Thyroid gland (tissue), 4 donors: ENCODE measurements around the gene GAS7.

Experiments
- POLR2A ChIP-seq, 2 donors: fragments of 450-650 bp; IDR thresholded peaks; one replicate each; pipeline ENCODE4 v1.6.1; 2017; ENCODE audit warnings: antibody characterized with exemption in 2 of 2, mild to moderate bottlenecking in 2 of 2, moderate library complexity in 1 of 2
- TF ChIP-seq, protein P1 (sequence below), 6 experiments: fragments of 200-600 bp in 3 of 6; fragments of 450-650 bp in 3 of 6; sonication (generic) in 3 of 6; IDR thresholded peaks; one replicate each; pipeline ENCODE4 v1.5.1; 2016 to 2019; ENCODE audit warnings: antibody characterized with exemption in 6 of 6, mild to moderate bottlenecking in 2 of 6, inconsistent platforms in 1 of 6, moderate library complexity in 1 of 6

DNA sequence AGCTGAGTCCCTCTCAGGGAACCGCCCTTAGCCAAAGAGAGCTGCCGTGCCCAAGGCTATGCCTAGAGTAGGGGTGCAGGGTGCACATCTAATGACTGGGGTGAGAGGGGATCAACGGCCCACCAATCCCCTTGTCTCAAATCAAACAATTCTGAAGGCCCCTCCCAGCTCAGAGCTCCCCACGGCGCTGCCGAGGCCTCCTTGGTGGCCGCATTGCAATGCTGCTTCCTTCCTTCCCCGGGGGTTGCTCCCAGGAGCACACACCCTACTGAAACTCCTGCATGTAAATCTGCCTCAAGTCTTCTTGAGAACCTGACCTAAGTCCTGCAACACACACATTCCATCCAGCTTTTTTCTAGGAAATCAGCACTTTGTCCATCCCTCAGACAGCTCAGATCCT, 212.8 kb downstream of the GAS7 start:
- TF ChIP-seq, protein P1, sequence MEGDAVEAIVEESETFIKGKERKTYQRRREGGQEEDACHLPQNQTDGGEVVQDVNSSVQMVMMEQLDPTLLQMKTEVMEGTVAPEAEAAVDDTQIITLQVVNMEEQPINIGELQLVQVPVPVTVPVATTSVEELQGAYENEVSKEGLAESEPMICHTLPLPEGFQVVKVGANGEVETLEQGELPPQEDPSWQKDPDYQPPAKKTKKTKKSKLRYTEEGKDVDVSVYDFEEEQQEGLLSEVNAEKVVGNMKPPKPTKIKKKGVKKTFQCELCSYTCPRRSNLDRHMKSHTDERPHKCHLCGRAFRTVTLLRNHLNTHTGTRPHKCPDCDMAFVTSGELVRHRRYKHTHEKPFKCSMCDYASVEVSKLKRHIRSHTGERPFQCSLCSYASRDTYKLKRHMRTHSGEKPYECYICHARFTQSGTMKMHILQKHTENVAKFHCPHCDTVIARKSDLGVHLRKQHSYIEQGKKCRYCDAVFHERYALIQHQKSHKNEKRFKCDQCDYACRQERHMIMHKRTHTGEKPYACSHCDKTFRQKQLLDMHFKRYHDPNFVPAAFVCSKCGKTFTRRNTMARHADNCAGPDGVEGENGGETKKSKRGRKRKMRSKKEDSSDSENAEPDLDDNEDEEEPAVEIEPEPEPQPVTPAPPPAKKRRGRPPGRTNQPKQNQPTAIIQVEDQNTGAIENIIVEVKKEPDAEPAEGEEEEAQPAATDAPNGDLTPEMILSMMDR (IDR thresholded peaks at IDR 0.05), result no peak
- TF ChIP-seq POLR2A (IDR thresholded peaks at IDR 0.05), result no peak
